ENCODE results near the gene ZMYM5. TPM values are rescaled to one million over a fixed set of nuclear protein-coding genes. Genes with fewer than 3 reads are reported as not detected.
"Not testable (repeated sequence)": the region's sequence is repeated elsewhere in the genome, so short reads cannot be mapped to it uniquely, and the experiment has no call there.

Gene ZMYM5
- total RNA-seq: 10 to 100 TPM; 10.0 to 11.1 TPM

GRCh38 chr13:19863323-19864023 lies at the start of gene ZMYM5:
Gene ZMYM5, minus strand, starts transcription at chr13:19863649. Its CDS starts 11,469 bp downstream, at chr13:19852180.
- ChIA-PET CTCF (interaction anchor here (0.8 to 1.7 kb wide), 6 partner anchors 11 to 229 kb away, joined by 3 to 7 read pairs (median 4); no protein-coding TSS in a partner anchor), POLR2A (interaction anchor here (0.7 to 3.3 kb wide), 7 partner anchors 12 to 667 kb away, joined by 3 to 21 read pairs (median 4); partner anchors contain the start of gene PSPC1)
- H3K4me3 Mint-ChIP-seq: peak within 1 kb of the TSS; percentile 95
- DNase-seq: peak; percentile 98
- H3K36me3 Mint-ChIP-seq: peaks cover 15% of the 10 kb centered on the region
- no peaks in the 10 kb centered on the region for H3K27me3 Mint-ChIP-seq
- H3K27ac Mint-ChIP-seq: peak within 1 kb of the TSS; percentile 97
- intact Hi-C loops (cut with micrococcal nuclease): loop anchor here (1.0 to 5.0 kb wide), 6 partner anchors 81 to 559 kb away; partner anchors contain the start of genes GJA3, MPHOSPH8 and PSPC1
- peaks cover 43% of the 10 kb centered on the region for H3K4me1 Mint-ChIP-seq (ENCODE audit: low read depth)
- no peaks in the 10 kb centered on the region for H3K9me3 Mint-ChIP-seq

- ChIA-PET POLR2A (no interaction called here), CTCF (no interaction called here)
- H3K27ac Mint-ChIP-seq: no peak overlapping the region
- no peaks in the 10 kb centered on the region for H3K9me3 Mint-ChIP-seq
- H3K4me3 Mint-ChIP-seq: no peak overlapping the region
- no peaks in the 10 kb centered on the region for H3K36me3 Mint-ChIP-seq
- H3K4me1 Mint-ChIP-seq (ENCODE audit: low read depth): no peaks in the 10 kb centered on the region
- no peak for DNase-seq
- intact Hi-C loops (cut with micrococcal nuclease): no loop called here
- no peaks in the 10 kb centered on the region for H3K27me3 Mint-ChIP-seq
Measured at GRCh38 chr13:19910336-19911072, 47.1 kb upstream of the ZMYM5 start.

GRCh38 chr13:19908350-19908986 lies 45.0 kb upstream of the ZMYM5 start:
- Mint-ChIP-seq H3K9me3 (no peaks in the 10 kb centered on the region), H3K4me3 (no peak overlapping the region), H3K36me3 (no peaks in the 10 kb centered on the region), H3K27ac (no peak overlapping the region), H3K4me1 (ENCODE audit: low read depth) (no peaks in the 10 kb centered on the region), H3K27me3 (no peaks in the 10 kb centered on the region)
- intact Hi-C loops (cut with micrococcal nuclease): no loop called here
- POLR2A ChIA-PET: no interaction called here
- no peak for DNase-seq
- CTCF ChIA-PET: no interaction called here

GRCh38 chr13:19905487-19906195 lies 42.2 kb upstream of the ZMYM5 start:
- H3K9me3 Mint-ChIP-seq; H3K4me1 Mint-ChIP-seq (ENCODE audit: low read depth); DNase-seq; CTCF ChIA-PET; H3K27me3 Mint-ChIP-seq; POLR2A ChIA-PET; H3K27ac Mint-ChIP-seq; H3K36me3 Mint-ChIP-seq; H3K4me3 Mint-ChIP-seq; intact Hi-C loops (cut with micrococcal nuclease): not testable (repeated sequence)

GRCh38 chr13:19890030-19890429 lies 26.6 kb upstream of the ZMYM5 start:
- Mint-ChIP-seq H3K9me3 (no peaks in the 10 kb centered on the region), H3K27me3 (no peaks in the 10 kb centered on the region), H3K36me3 (no peaks in the 10 kb centered on the region), H3K4me3 (no peak overlapping the region), H3K27ac (no peak overlapping the region), H3K4me1 (ENCODE audit: low read depth) (no peaks in the 10 kb centered on the region)
- no peak for DNase-seq
- ChIA-PET POLR2A (no interaction called here), CTCF (no interaction called here)
- intact Hi-C loops (cut with micrococcal nuclease): no loop called here

- H3K4me1 Mint-ChIP-seq (ENCODE audit: low read depth): no peaks in the 10 kb centered on the region
- intact Hi-C loops (cut with micrococcal nuclease): no loop called here
- H3K27ac Mint-ChIP-seq: no peak overlapping the region
- no peaks in the 10 kb centered on the region for H3K9me3 Mint-ChIP-seq
- no peaks in the 10 kb centered on the region for H3K27me3 Mint-ChIP-seq
- DNase-seq: no peak
- ChIA-PET CTCF (interaction anchor here (0.7 kb wide), 1 partner anchor 47 kb away, joined by 3 read pairs; no protein-coding TSS in a partner anchor), POLR2A (no interaction called here)
- H3K36me3 Mint-ChIP-seq: no peaks in the 10 kb centered on the region
- no peak overlapping the region for H3K4me3 Mint-ChIP-seq
Measured at GRCh38 chr13:19888799-19889198, 25.4 kb upstream of the ZMYM5 start.

GRCh38 chr13:19882231-19882630 lies 18.8 kb upstream of the ZMYM5 start:
- no peaks in the 10 kb centered on the region for H3K9me3 Mint-ChIP-seq
- no peaks in the 10 kb centered on the region for H3K36me3 Mint-ChIP-seq
- H3K4me3 Mint-ChIP-seq: no peak overlapping the region
- no peak for DNase-seq
- H3K4me1 Mint-ChIP-seq (ENCODE audit: low read depth): no peaks in the 10 kb centered on the region
- intact Hi-C loops (cut with micrococcal nuclease): no loop called here
- H3K27ac Mint-ChIP-seq: no peak overlapping the region
- CTCF ChIA-PET: no interaction called here
- H3K27me3 Mint-ChIP-seq: peaks cover 1% of the 10 kb centered on the region
- POLR2A ChIA-PET: no interaction called here

- intact Hi-C loops (cut with micrococcal nuclease): no loop called here
- Mint-ChIP-seq H3K36me3 (no peaks in the 10 kb centered on the region), H3K4me1 (ENCODE audit: low read depth) (no peaks in the 10 kb centered on the region), H3K27ac (no peak overlapping the region), H3K4me3 (no peak overlapping the region), H3K27me3 (peaks cover 1% of the 10 kb centered on the region), H3K9me3 (no peaks in the 10 kb centered on the region)
- POLR2A ChIA-PET: no interaction called here
- no peak for DNase-seq
- CTCF ChIA-PET: no interaction called here
Measured at GRCh38 chr13:19881641-19882040, 18.2 kb upstream of the ZMYM5 start.

GRCh38 chr13:19864746-19865309 lies 1.4 kb upstream of the ZMYM5 start:
- Mint-ChIP-seq H3K27ac (peak overlapping the region; percentile 97), H3K36me3 (peaks cover 4% of the 10 kb centered on the region), H3K27me3 (no peaks in the 10 kb centered on the region), H3K4me1 (ENCODE audit: low read depth) (peaks cover 35% of the 10 kb centered on the region), H3K4me3 (peak overlapping the region; percentile 77), H3K9me3 (no peaks in the 10 kb centered on the region)
- intact Hi-C loops (cut with micrococcal nuclease): loop anchor here (1.0 to 5.0 kb wide), 5 partner anchors 95 to 557 kb away; partner anchors contain the start of genes GJA3 and MPHOSPH8
- ChIA-PET POLR2A (interaction anchor here (1.4 to 3.3 kb wide), 3 partner anchors 82 to 95 kb away, joined by 4 to 21 read pairs (median 7); partner anchors contain the start of gene PSPC1), CTCF (interaction anchor here (1.5 to 1.7 kb wide), 3 partner anchors 47 to 95 kb away, joined by 3 to 7 read pairs (median 5); no protein-coding TSS in a partner anchor)
- DNase-seq: peak; percentile 83

- H3K27ac Mint-ChIP-seq: peak overlapping the region; percentile 97
- peak; percentile 73 for DNase-seq
- ChIA-PET POLR2A (interaction anchor here (1.0 to 3.3 kb wide), 6 partner anchors 12 to 96 kb away, joined by 3 to 21 read pairs (median 4); partner anchors contain the start of gene PSPC1), CTCF (interaction anchor here (0.8 to 1.7 kb wide), 6 partner anchors 12 to 230 kb away, joined by 3 to 7 read pairs (median 4); no protein-coding TSS in a partner anchor)
- peaks cover 8% of the 10 kb centered on the region for H3K36me3 Mint-ChIP-seq
- no peaks in the 10 kb centered on the region for H3K9me3 Mint-ChIP-seq
- intact Hi-C loops (cut with micrococcal nuclease): loop anchor here (1.0 to 5.0 kb wide), 5 partner anchors 96 to 558 kb away; partner anchors contain the start of genes GJA3 and MPHOSPH8
- peaks cover 36% of the 10 kb centered on the region for H3K4me1 Mint-ChIP-seq (ENCODE audit: low read depth)
- H3K4me3 Mint-ChIP-seq: peak overlapping the region; percentile 77
- H3K27me3 Mint-ChIP-seq: no peaks in the 10 kb centered on the region
Measured at GRCh38 chr13:19864024-19864745, 736 bp upstream of the ZMYM5 start.

Measured in activated CD4-positive, alpha-beta memory T cell treated with anti-CD3 and anti-CD28 coated beads for 36 hours (primary cell).